Sigmoid colon (tissue), 4 donors: ENCODE measurements around the gene DHDH.

Experiments used
- POLR2A ChIP-seq, 2 donors: fragments of 450-650 bp; IDR thresholded peaks; one replicate each; pipeline ENCODE4 v1.6.1; 2016; ENCODE audit warnings: antibody characterized with exemption in 2 of 2, mild to moderate bottlenecking in 2 of 2, moderate library complexity in 2 of 2
- POLR2AphosphoS5 ChIP-seq, 4 donors: sonication (generic); formaldehyde crosslinking; IDR thresholded peaks; one replicate each; pipeline ENCODE4 v1.6.1; 2017; ENCODE audit warnings: antibody characterized with exemption in 4 of 4
- TF ChIP-seq, protein P1 (sequence below), 4 experiments: fragments of 450-650 bp in 3 of 4; fragments of 200-600 bp in 1 of 4; IDR thresholded peaks; one replicate each; pipeline ENCODE4 v1.5.1; 2016 to 2019; ENCODE audit warnings: antibody characterized with exemption in 4 of 4, mild to moderate bottlenecking in 3 of 4, moderate library complexity in 2 of 4

DNA sequence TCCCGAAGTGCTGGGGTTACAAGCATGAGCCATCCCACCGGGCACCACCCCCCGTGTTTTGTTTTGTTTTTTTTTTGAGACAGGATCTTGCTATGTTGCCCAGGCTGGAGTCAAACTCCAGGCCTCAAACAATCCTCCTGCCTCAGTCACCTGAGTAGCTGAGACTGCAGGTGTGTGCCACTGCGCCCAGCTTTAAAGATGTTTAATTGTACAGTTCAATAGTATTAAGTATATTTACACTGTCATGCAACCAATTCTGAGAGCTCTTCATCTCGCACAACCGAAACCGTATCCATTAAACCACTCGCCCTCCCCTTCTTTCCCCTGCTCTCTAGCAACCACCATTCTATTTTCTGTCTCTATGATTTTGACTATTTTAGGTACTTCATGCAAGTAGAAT lies 17.7 kb upstream of the DHDH start:
- TF ChIP-seq, protein P1, sequence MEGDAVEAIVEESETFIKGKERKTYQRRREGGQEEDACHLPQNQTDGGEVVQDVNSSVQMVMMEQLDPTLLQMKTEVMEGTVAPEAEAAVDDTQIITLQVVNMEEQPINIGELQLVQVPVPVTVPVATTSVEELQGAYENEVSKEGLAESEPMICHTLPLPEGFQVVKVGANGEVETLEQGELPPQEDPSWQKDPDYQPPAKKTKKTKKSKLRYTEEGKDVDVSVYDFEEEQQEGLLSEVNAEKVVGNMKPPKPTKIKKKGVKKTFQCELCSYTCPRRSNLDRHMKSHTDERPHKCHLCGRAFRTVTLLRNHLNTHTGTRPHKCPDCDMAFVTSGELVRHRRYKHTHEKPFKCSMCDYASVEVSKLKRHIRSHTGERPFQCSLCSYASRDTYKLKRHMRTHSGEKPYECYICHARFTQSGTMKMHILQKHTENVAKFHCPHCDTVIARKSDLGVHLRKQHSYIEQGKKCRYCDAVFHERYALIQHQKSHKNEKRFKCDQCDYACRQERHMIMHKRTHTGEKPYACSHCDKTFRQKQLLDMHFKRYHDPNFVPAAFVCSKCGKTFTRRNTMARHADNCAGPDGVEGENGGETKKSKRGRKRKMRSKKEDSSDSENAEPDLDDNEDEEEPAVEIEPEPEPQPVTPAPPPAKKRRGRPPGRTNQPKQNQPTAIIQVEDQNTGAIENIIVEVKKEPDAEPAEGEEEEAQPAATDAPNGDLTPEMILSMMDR (IDR thresholded peaks at IDR 0.05), result no peak
- TF ChIP-seq POLR2A (IDR thresholded peaks at IDR 0.05) (no peak), POLR2AphosphoS5 (IDR thresholded peaks at IDR 0.05) (no peak)
